ENCODE data around the gene CCDC57. TPM values are rescaled to one million over a fixed set of nuclear protein-coding genes. Genes with fewer than 3 reads are reported as not detected.
"Not testable (repeated sequence)": the region's sequence is repeated elsewhere in the genome, so short reads cannot be mapped to it uniquely, and the experiment has no call there.

Gene CCDC57
- polyA plus RNA-seq, 1 donor from 2014 or later = 70.9 TPM

- not testable (repeated sequence) for H3K27ac ChIP-seq (ENCODE audit: low read length); H3K9ac ChIP-seq (ENCODE audit: low read length); H3K27me3 ChIP-seq (ENCODE audit: insufficient read depth, low read depth, low read length); H4K20me1 ChIP-seq (ENCODE audit: insufficient read depth); H3K36me3 ChIP-seq (ENCODE audit: insufficient read depth, low read length); H2AFZ ChIP-seq (ENCODE audit: low read depth, low read length); H3K4me3 ChIP-seq (ENCODE audit: low read length); H3K4me2 ChIP-seq (ENCODE audit: low read length); H3K9me3 ChIP-seq (ENCODE audit: low read length); H3F3A ChIP-seq (ENCODE audit: insufficient read depth, low read length, poor library complexity, severe bottlenecking); H3K79me2 ChIP-seq (replicated peaks; ENCODE audit: insufficient read depth, low read length); H3K9me2 ChIP-seq (ENCODE audit: insufficient read depth, low read length)
Measured at GRCh38 chr17:82174042-82174857, 38.4 kb downstream of the CCDC57 start.

- no peaks in the 10 kb centered on the region for H3K79me2 ChIP-seq (replicated peaks; ENCODE audit: insufficient read depth, low read length)
- no peak overlapping the region for H3K4me3 ChIP-seq (ENCODE audit: low read length)
- no peaks in the 10 kb centered on the region for H3K36me3 ChIP-seq (ENCODE audit: insufficient read depth, low read length)
- H2AFZ ChIP-seq (ENCODE audit: low read depth, low read length) = no peak overlapping the region
- H3F3A ChIP-seq (ENCODE audit: insufficient read depth, low read length, poor library complexity, severe bottlenecking) = no peaks in the 10 kb centered on the region
- H3K27me3 ChIP-seq (ENCODE audit: insufficient read depth, low read depth, low read length) = no peaks in the 10 kb centered on the region
- no peak overlapping the region for H3K4me2 ChIP-seq (ENCODE audit: low read length)
- no peak overlapping the region for H3K27ac ChIP-seq (ENCODE audit: low read length)
- TF ChIP-seq EZH2 (IDR thresholded peaks at IDR 0.05; ENCODE audit: borderline replicate concordance, insufficient read depth, low read length, poor library complexity, severe bottlenecking) (no peak), CTCF (IDR thresholded peaks at IDR 0.05; ENCODE audit: poor library complexity, severe bottlenecking) (no peak), POLR2AphosphoS5 (IDR thresholded peaks at IDR 0.05) (no peak), EP300 (conservative IDR thresholded peaks at IDR 0.05; ENCODE audit: poor library complexity, severe bottlenecking) (no peak), REST (IDR thresholded peaks at IDR 0.05; ENCODE audit: borderline replicate concordance) (no peak), TAF1 (IDR thresholded peaks at IDR 0.05; ENCODE audit: low read depth) (no peak), SMC3 (conservative IDR thresholded peaks at IDR 0.05; ENCODE audit: poor library complexity) (no peak)
- no peak overlapping the region for H3K9ac ChIP-seq (ENCODE audit: low read length)
- H3K9me2 ChIP-seq (ENCODE audit: insufficient read depth, low read length) = no peaks in the 10 kb centered on the region
- H4K20me1 ChIP-seq (ENCODE audit: insufficient read depth) = no peaks in the 10 kb centered on the region
- no peaks in the 10 kb centered on the region for H3K9me3 ChIP-seq (ENCODE audit: low read length)
Measured at GRCh38 chr17:82173351-82174041, 39.1 kb downstream of the CCDC57 start.

Measured in neural cell (in vitro differentiated cells).